GM12878 (cell line): ENCODE data around the gene LSR. TPM values are rescaled to one million over a fixed set of nuclear protein-coding genes. Genes with fewer than 3 reads are reported as not detected.

Experiments
- CREB1 ChIP-seq: IDR thresholded peaks from 2 replicates; pipeline ENCODE4 v1.6.1; 2012; ENCODE audit warnings: low read depth, mild to moderate bottlenecking, inconsistent platforms
- DPF2 ChIP-seq: fragments of 450-650 bp; IDR thresholded peaks from 2 replicates; pipeline ENCODE4 v1.6.1; 2017; ENCODE audit warnings: mild to moderate bottlenecking
- MYB ChIP-seq: fragments of 150-350 bp; IDR thresholded peaks from 2 replicates; pipeline ENCODE4 v1.6.1; 2014; ENCODE audit warnings: mild to moderate bottlenecking, low read depth, low read length, borderline replicate concordance
- RAD21 ChIP-seq: IDR thresholded peaks from 2 replicates; pipeline ENCODE4 v1.6.1; 2011; ENCODE audit warnings: mild to moderate bottlenecking, low read depth, low read length, moderate library complexity; ENCODE audit not compliant: insufficient read depth
- ZNF274 ChIP-seq: IDR thresholded peaks from one replicate; pipeline ENCODE4 v1.8.0; 2011; ENCODE audit not compliant: insufficient read length, insufficient read depth
- polyA plus RNA-seq, 11 experiments: library from polyadenylated mRNA; depleted of rRNA in 4 of 11; unstranded in 6 of 11; stranded (reverse) in 5 of 11; fragments of >200 nt; fragmentation: Nextera tagmentation in 4 of 11; fragmentation: Illumina TruSeq in 1 of 11; extraction: Ambion mirVana in 4 of 11; extraction: Trizol in 1 of 11; gene quantifications; 1 replicate in 1 of 11; 2 replicates in 10 of 11; pipeline versions ENCODE4 v1.2.1 to v1.2.3, GENCODE V29; 2011 to 2016; ENCODE audit warnings: inconsistent platforms in 2 of 11, missing spikeins in 2 of 11, low read depth in 1 of 11
- total RNA-seq, 4 experiments: library from RNA; depleted of rRNA in 3 of 4; stranded (reverse); fragments of >200 nt in 3 of 4; fragmentation: Illumina TruSeq in 1 of 4; extraction: Trizol in 1 of 4; gene quantifications; 2 replicates each; pipeline versions ENCODE4 v1.2.1 to v1.2.3, GENCODE V29; 2013 to 2021
- TF ChIP-seq, protein P1 (sequence below): fragments of 150-350 bp; IDR thresholded peaks from 2 replicates; pipeline ENCODE4 v1.6.1; 2016; ENCODE audit warnings: low read depth, low read length
- TF ChIP-seq, protein P2 (sequence below): IDR thresholded peaks from 2 replicates; pipeline ENCODE4 v1.6.1; 2012; ENCODE audit warnings: low read depth, low read length, improper control_type of control experiment

Gene LSR
- total and polyA plus RNA-seq, 10 of the 15 experiments (the other 5 are each of a cell fraction or from before 2014, with no cell fraction given): 0.26 to 53.9 (median 26.3) TPM

GRCh38 chr19:35213663-35214632 lies 34.9 kb upstream of the LSR start (continued):
- TF ChIP-seq, protein P1, sequence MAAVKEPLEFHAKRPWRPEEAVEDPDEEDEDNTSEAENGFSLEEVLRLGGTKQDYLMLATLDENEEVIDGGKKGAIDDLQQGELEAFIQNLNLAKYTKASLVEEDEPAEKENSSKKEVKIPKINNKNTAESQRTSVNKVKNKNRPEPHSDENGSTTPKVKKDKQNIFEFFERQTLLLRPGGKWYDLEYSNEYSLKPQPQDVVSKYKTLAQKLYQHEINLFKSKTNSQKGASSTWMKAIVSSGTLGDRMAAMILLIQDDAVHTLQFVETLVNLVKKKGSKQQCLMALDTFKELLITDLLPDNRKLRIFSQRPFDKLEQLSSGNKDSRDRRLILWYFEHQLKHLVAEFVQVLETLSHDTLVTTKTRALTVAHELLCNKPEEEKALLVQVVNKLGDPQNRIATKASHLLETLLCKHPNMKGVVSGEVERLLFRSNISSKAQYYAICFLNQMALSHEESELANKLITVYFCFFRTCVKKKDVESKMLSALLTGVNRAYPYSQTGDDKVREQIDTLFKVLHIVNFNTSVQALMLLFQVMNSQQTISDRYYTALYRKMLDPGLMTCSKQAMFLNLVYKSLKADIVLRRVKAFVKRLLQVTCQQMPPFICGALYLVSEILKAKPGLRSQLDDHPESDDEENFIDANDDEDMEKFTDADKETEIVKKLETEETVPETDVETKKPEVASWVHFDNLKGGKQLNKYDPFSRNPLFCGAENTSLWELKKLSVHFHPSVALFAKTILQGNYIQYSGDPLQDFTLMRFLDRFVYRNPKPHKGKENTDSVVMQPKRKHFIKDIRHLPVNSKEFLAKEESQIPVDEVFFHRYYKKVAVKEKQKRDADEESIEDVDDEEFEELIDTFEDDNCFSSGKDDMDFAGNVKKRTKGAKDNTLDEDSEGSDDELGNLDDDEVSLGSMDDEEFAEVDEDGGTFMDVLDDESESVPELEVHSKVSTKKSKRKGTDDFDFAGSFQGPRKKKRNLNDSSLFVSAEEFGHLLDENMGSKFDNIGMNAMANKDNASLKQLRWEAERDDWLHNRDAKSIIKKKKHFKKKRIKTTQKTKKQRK: no peak
- TF ChIP-seq ZNF274 (no peak), MYB (no peak), CREB1 (no peak), DPF2 (peak; percentile 70), RAD21 (no peak)
- TF ChIP-seq, protein P2, sequence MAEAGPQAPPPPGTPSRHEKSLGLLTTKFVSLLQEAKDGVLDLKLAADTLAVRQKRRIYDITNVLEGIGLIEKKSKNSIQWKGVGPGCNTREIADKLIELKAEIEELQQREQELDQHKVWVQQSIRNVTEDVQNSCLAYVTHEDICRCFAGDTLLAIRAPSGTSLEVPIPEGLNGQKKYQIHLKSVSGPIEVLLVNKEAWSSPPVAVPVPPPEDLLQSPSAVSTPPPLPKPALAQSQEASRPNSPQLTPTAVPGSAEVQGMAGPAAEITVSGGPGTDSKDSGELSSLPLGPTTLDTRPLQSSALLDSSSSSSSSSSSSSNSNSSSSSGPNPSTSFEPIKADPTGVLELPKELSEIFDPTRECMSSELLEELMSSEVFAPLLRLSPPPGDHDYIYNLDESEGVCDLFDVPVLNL: no peak
- TF ChIP-seq, all 136 proteins: peak for 44
